ENCODE measurements around the gene PDE12.
A peak's percentile ranks its signal among the peaks of the same experiment; 100 is the strongest.

The PDE12 gene, protein sequence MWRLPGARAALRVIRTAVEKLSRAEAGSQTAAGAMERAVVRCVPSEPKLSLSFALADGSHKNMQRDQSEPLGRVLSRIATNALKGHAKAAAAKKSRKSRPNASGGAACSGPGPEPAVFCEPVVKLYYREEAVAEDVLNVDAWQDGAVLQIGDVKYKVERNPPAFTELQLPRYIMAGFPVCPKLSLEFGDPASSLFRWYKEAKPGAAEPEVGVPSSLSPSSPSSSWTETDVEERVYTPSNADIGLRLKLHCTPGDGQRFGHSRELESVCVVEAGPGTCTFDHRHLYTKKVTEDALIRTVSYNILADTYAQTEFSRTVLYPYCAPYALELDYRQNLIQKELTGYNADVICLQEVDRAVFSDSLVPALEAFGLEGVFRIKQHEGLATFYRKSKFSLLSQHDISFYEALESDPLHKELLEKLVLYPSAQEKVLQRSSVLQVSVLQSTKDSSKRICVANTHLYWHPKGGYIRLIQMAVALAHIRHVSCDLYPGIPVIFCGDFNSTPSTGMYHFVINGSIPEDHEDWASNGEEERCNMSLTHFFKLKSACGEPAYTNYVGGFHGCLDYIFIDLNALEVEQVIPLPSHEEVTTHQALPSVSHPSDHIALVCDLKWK

DNA sequence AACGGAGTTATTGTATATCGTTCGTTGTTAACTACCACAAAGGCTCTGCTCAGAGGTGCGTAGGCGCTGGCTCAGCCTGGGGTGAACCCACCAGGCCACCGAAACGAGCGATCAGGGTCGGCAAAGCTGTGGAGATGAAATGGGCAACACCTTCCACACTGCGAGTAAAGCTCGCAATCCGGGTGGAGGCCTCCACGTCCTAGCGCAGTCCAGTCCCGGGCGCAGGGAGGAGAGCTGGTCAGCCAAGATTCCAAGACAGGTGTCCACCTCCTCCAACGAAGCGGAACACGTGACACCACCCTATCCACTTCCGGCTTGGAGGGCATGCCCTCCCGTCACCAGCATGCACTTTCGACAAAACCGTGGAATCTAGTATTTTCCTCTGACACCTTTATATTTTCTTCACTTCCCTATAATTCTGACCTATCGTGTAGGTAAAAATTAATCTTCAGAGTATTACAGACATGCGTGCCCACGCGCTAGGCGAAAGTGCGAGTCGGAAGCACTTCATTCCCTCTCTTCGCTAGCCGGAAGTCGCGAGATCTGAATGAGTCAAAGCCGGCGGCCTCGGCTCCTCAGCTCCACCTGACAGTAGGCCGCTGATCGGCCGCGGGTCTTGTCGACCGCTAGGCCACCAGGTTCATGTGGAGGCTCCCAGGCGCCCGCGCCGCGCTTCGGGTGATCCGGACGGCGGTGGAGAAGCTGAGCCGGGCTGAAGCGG is at the start of gene PDE12:
Gene PDE12, plus strand, starts transcription at position 537 of the 721 bp plus-strand sequence. Its CDS starts 106 bp downstream, at position 643.
- DNase-seq: peak; percentile 81 to 86

- DNase-seq: no peak
Observed at GRCh38 chr3:57512166-57512565, 43.9 kb upstream of the PDE12 start.

- no peak for DNase-seq
Observed at GRCh38 chr3:57518276-57518915, 37.7 kb upstream of the PDE12 start.

DNA sequence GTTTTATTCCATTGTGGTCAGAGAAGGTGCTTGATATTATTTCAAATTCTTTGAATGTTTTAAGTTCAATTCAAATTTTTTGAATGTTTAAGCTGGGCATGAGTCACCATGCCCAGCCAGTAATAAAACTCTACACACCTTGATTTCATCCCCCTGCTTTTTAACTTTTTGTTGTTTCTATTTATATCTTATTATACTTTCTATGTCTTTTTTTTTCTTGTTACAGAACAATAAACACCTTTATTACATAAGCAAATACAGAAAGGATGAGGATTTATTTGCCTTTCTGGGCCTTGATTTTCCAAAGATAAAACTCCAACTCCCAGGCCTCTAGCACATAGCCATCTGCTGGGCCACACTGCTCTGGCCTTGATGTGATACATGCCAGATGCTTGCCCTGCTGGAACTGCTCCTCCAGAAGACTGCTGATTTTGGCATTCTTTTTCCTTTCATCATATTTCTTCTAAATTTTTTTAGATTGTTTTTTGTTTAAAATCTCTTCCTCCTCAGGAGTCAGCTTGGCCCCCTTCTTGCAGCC is 25.9 kb upstream of the PDE12 start:
- DNase-seq: peak in 1 of 2 experiments; percentile 0

- DNase-seq: no peak
Observed at GRCh38 chr3:57538465-57538864, 17.6 kb upstream of the PDE12 start.

GRCh38 chr3:57544181-57545125 is 11.6 kb upstream of the PDE12 start, which contains the start of gene DNAH12:
Gene DNAH12 (minus strand): TSS chr3:57544344. CDS start chr3:57542870, 1,474 bp downstream.
- peak; percentile 38 to 75 for DNase-seq

- DNase-seq: no peak
Observed at GRCh38 chr3:57545636-57546268, 10.3 kb upstream of the PDE12 start.

DNA sequence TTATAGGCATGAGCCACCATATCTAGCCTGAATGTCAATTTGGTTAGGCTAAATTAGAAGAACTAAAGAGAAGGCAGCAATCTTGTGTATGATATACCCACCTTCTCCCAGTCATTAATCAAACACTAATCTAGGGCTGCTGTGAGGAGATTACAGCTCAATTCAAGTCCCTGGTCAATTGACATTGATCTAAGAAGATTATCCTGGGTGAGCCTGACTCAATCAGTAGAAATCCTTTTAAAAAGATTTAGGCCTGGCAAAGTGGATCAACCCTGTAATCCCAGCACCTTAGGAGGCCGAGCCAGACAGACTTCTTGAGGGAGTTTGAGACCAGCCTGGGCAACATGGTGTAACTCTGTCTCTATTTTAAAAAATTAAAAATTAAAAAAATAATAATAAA is 9.5 kb upstream of the PDE12 start:
- DNase-seq: peak in 1 of 2 experiments; percentile 22

- peak in 1 of 2 experiments; percentile 0 for DNase-seq
Observed at GRCh38 chr3:57555306-57555705, 768 bp upstream of the PDE12 start.

DNA sequence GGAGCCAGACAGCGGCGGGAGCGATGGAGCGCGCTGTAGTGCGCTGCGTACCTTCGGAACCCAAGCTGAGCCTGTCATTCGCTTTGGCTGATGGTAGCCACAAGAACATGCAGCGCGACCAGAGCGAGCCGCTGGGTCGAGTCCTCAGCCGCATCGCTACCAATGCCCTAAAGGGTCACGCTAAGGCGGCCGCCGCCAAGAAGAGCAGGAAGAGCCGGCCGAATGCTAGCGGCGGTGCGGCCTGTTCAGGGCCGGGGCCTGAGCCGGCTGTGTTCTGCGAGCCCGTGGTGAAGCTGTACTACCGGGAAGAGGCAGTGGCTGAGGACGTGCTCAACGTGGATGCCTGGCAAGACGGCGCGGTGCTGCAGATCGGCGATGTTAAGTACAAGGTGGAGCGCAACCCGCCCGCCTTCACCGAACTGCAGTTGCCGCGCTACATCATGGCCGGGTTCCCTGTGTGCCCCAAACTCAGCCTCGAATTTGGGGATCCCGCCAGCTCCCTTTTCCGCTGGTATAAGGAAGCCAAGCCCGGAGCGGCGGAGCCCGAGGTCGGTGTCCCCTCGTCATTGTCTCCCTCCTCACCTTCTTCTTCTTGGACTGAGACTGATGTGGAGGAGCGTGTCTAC is 498 bp downstream of the PDE12 start:
- DNase-seq: peak in 1 of 2 experiments; percentile 20

GRCh38 chr3:57557085-57557537 is 1.0 kb downstream of the PDE12 start:
- DNase-seq: peak; percentile 6 to 8

GRCh38 chr3:57559526-57559925 is 3.5 kb downstream of the PDE12 start:
- DNase-seq: no peak

- DNase-seq: no peak
Observed at GRCh38 chr3:57569859-57570450, 13.9 kb downstream of the PDE12 start.

DNA sequence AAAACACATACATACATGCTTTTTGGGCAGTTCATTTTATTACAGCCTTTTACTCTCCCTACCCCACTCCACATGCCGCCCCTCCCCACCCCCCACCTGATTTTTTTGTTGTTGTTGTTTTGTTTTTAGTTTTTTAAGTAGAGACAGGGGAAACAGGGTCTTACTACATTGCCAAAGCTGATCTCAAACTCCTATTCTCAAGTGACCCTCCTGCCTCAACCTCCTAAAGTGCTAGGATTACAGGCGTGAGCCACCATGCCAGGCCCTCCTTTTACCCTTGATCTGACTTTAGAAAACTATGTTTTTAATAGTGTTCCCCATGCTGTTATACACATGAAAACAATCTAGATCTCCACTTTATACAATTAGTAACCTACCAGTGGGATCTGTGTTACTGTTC is 14.8 kb downstream of the PDE12 start:
- DNase-seq: no peak

GRCh38 chr3:57572096-57572495 is 16.0 kb downstream of the PDE12 start:
- no peak for DNase-seq

- DNase-seq: no peak
Observed at GRCh38 chr3:57575966-57576626, 20.0 kb downstream of the PDE12 start.

- no peak for DNase-seq
Observed at GRCh38 chr3:57577801-57578200, 21.7 kb downstream of the PDE12 start.

DNA sequence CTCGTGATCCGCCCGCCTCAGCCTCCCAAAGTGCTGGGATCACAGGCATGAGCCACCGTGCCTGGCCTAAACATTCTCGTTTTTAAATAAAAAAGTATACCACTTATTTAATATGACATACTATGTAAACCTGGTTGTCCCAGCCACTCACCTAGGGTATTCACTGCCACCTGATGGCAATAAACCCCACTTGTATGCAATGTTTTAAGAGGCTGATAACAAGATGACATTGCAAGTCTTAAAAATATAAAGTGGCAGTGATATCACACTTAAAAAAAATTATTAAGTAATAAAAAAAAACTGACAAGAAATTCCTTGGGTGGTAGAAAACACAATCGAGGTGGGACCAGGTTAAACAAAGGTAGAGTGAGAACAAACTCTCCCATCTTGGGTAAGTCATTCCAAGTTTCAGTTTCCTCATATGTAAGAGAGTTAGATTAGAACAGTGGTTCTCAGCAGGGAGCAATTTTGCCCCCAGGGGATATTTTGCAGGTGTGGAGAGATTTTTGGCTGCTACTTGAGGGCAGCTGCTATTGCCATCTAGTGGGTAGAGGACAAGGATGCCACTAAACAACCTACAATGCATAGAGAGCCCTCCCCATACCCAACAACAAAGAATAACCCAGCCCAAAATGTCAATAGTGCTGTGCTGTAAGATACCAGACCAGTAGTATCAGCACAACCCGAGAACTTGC is 26.5 kb downstream of the PDE12 start:
- no peak for DNase-seq

DNA sequence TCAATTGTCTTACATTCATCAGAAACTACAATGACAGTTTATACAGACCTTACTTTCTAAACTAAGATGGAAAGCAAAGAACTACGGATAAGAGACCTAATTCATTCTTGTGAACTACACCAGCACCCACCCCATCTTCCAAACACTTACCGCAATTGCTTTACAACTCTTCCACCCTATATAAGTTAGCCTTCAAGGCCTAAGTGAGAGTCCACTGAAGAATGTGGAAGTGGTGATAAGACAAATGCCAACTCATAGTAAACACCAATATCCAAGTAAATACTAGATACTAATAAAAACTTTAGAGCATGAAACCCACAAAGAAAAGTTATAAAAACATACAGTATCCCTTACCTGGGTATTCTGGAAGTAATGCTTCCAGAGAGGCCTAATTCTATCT is 27.5 kb downstream of the PDE12 start:
- no peak for DNase-seq

Data from NCI-H524 (cell line).